Thymus (tissue), 11 donors: ENCODE measurements around the gene PELI2. TPM values are rescaled to one million over a fixed set of nuclear protein-coding genes. Genes with fewer than 3 reads are reported as not detected.
A peak's percentile ranks its signal among the peaks of the same experiment; 100 is the strongest.

ENCODE experiments used
- DNase-seq, 9 donors: peaks; one replicate each; pipeline ENCODE4 v3.0.0-alpha.2; 2013; ENCODE audit warnings: low spot score in 9 of 9, low read depth in 6 of 9, missing footprints in 1 of 9
- H3K27ac ChIP-seq, 2 donors: one replicate each; pipeline ENCODE4 v1.5.1; 2013; ENCODE audit warnings: control low read depth in 1 of 2, low read depth in 1 of 2, low read length in 1 of 2, mild to moderate bottlenecking in 1 of 2, moderate library complexity in 1 of 2
- H3K27me3 ChIP-seq, 2 donors: one replicate each; pipeline ENCODE4 v1.5.1; 2013; ENCODE audit warnings: low read length in 1 of 2; ENCODE audit not compliant: control insufficient read depth in 2 of 2, insufficient read depth in 1 of 2
- H3K36me3 ChIP-seq, 2 donors: one replicate each; pipeline ENCODE4 v1.5.1; 2013; ENCODE audit warnings: low read length in 1 of 2, mild to moderate bottlenecking in 1 of 2, moderate library complexity in 1 of 2; ENCODE audit not compliant: control insufficient read depth in 2 of 2, insufficient read depth in 2 of 2
- H3K4me1 ChIP-seq, 2 donors: one replicate each; pipeline ENCODE4 v1.5.1; 2013; ENCODE audit warnings: low read length in 2 of 2; ENCODE audit not compliant: control insufficient read depth in 2 of 2, insufficient read depth in 2 of 2
- H3K4me3 ChIP-seq, 2 donors: one replicate each; pipeline ENCODE4 v1.5.1; 2013; ENCODE audit warnings: low read length in 2 of 2, control low read depth in 1 of 2, mild to moderate bottlenecking in 1 of 2
- H3K9me3 ChIP-seq, 2 donors: one replicate each; pipeline ENCODE4 v1.5.1; 2013; ENCODE audit warnings: low read length in 1 of 2, mild to moderate bottlenecking in 1 of 2; ENCODE audit not compliant: control insufficient read depth in 2 of 2, insufficient read depth in 1 of 2
- WGBS: extraction: QIAGEN DNeasy Blood & Tissue Kit; methylation state at CpG from one replicate; pipeline ENCODE4 v1.1.7; 2013; 5-methylcytosine and 5-hydroxymethylcytosine counted together
- polyA plus RNA-seq: library from polyadenylated mRNA; stranded (reverse); fragments of 200-250 nt; gene quantifications from one replicate; pipeline ENCODE4 v1.2.3, GENCODE V29; 2013
- total RNA-seq: library from RNA; stranded (reverse); fragments of 120-200 nt; gene quantifications from one replicate; pipeline ENCODE4 v1.2.4, GENCODE V29; 2013
- donor health status: healthy.

PELI2 gene
- total and polyA plus RNA-seq, 2 donors: 8.6 to 21.1 TPM

DNA sequence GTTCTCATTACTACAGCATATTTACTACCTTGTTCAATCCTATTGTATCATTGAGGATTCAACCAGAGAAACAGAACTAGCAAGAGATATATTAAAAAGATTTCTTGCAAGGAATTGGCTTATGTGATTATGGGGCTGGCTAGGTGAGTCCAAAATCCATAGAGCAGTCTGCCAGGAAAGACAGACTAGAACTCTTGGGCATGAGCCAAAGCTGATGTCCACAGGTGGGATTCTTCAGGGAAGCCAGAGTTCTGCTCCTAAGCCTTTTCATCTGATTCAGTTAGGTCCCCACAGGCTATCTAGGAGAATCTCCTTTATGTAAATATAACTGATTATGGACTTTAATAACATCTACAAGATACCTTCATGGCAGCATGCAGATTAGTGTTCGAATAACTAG is 26.0 kb downstream of the PELI2 start:
- H3K27me3 ChIP-seq: no peaks in the 10 kb centered on the region
- H3K4me3 ChIP-seq: no peak overlapping the region
- WGBS: 100% methylated on average over 1 of the region's 1 CpG
- peaks cover 10 to 12% of the 10 kb centered on the region in 2 donors for H3K4me1 ChIP-seq
- no peak for DNase-seq
- H3K27ac ChIP-seq: no peak overlapping the region
- H3K36me3 ChIP-seq: no peaks in the 10 kb centered on the region
- no peaks in the 10 kb centered on the region for H3K9me3 ChIP-seq

DNA sequence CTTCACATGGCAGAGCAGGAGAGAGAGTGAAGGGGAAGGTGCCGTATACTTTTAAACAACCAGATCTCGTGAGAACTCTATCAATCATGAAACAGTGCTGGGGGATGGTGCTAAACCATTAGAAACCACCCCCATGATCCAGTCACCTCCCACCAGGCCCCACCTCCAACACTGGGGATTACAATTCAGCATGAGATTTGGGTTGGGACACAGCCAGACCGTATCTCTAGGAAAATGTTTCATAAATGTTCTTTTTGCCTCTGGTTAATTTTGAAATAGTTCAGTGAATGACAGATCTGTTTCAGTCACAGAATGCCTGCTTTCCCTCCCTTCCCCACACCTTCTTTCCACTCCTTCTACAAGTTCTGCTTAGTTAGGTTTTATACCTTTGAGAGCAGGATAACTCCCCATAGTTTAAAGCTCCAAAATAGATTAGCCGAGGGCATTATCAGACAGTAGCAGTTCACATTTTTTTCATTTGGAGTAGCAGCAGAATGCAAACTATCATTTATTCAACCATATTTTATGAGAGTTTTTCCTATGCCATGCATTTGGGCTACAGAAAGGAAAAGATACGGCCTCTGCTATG is 27.1 kb downstream of the PELI2 start:
- Histone ChIP-seq H3K4me1 (peaks cover 12 to 18% of the 10 kb centered on the region in 2 donors), H3K4me3 (no peak overlapping the region), H3K27me3 (no peaks in the 10 kb centered on the region), H3K36me3 (no peaks in the 10 kb centered on the region), H3K27ac (no peak overlapping the region), H3K9me3 (no peaks in the 10 kb centered on the region)
- DNase-seq: no peak
- 95% methylated on average over 5 of the region's 5 CpGs for WGBS

DNA sequence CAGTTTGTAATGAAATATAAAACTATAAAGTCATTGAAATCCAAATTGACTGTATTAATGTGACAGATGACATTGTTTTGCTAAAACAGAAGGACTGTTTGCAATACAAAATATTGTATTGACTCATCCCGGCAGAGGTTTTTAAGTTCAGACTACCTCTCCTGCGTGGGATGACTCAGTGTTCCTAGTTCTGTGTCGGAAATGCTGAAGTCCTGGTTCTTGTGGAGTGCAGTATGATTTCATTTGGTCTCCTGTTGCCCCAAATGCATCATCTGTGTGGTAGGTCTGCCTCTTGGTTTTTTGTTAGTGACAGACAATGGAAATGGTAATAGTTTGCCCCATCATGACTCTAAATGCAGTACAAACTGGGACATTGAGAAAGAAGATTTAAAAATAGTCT is 27.8 kb downstream of the PELI2 start:
- no peaks in the 10 kb centered on the region for H3K27me3 ChIP-seq
- H3K27ac ChIP-seq: no peak overlapping the region
- no peaks in the 10 kb centered on the region for H3K9me3 ChIP-seq
- DNase-seq: no peak
- H3K36me3 ChIP-seq: no peaks in the 10 kb centered on the region
- no peak overlapping the region for H3K4me3 ChIP-seq
- peaks cover 16 to 23% of the 10 kb centered on the region in 2 donors for H3K4me1 ChIP-seq
- WGBS: 95% methylated on average over 3 of the region's 3 CpGs

DNA sequence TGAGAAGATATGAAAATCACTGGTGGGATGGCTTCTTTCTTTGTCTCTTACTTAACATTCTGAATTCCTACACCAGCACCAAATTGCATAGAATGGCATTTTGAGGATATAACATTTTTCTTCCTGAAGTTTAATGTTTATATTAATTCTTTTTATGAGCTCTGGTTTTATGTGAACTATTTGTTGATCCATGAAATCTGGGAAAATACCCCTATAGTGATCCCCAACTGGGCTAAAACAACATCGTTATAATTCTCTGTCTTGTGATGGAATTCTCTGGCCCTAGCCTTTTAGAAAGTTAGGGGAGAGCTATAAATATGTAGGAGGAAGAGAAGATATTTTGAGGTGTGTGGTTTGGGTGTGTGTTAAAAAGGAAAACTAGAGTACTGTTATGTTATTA is 29.2 kb downstream of the PELI2 start:
- no peak for DNase-seq
- Histone ChIP-seq H3K36me3 (no peaks in the 10 kb centered on the region), H3K27me3 (no peaks in the 10 kb centered on the region), H3K4me1 (peaks cover 20 to 33% of the 10 kb centered on the region in 2 donors), H3K4me3 (no peak overlapping the region), H3K9me3 (no peaks in the 10 kb centered on the region), H3K27ac (no peak overlapping the region)
- WGBS: 11% methylated on average over 1 of the region's 1 CpG

DNA sequence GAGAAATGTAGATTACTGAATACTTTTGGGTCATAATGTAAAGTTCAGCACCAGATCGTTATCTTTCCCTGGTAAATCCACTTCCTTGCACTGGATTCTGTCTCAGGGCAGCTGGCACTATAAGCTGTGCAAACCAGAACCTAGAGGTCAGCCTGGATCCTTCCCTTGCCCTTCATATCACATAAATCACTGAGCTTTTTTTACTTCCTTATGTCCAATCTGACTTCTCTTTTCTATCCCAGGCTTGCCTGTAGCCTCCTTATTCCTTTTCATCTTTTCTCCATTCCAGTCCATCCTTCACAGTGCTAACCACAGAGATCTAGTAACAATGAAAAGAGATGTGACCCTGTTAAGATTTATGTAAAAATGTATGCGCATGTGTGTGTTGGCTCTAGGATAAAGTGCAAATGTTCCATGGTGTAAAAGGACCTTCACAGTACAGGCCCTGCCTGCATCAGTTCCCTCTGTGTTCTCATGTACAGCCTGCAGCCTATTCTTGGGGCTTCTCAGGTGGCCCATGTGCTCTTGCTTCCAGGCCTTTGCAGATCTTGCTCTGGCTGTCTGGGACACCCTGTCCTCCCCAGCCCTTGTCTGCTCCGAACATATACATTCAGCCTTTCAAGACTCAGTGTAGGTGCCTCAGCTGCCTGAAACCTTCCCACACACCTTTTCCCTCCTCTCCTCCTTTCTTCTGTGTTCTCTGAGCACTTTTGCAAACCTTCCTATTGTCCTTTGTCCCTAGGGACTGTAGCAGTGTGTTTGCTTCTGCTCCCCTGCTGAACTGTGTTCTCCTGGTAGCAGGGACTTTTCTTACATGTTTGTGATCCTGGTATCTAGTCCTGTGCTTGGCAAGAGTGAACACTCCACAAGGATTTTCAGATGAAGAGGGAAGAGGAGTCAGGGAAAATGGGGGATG is 30.0 kb downstream of the PELI2 start:
- Histone ChIP-seq H3K9me3 (no peaks in the 10 kb centered on the region), H3K4me1 (peaks cover 22 to 33% of the 10 kb centered on the region in 2 donors), H3K27ac (peak overlapping the region in 1 of 2 donors; percentile 54), H3K36me3 (no peaks in the 10 kb centered on the region), H3K4me3 (no peak overlapping the region), H3K27me3 (no peaks in the 10 kb centered on the region)
- DNase-seq: no peak
- 70% methylated on average over 3 of the region's 3 CpGs for WGBS

DNA sequence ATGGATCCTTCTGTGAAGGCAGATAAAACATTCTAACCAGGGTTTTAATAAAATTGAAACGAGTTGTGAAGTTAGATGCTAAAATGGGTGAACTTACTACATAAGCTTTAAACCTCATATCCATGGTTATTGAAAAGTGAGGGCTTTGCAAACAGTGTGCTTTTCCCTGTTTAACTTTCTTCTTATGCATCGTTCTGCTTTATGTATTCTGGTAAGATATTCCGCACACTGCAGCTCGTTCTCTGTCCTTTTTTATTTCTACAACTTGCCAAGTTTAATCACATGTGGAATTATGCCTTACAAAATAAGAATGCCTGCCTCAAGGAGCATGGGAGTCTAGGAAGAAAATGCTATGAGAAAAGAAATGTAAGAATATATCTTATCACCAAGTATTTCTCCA is 30.9 kb downstream of the PELI2 start:
- no peaks in the 10 kb centered on the region for H3K9me3 ChIP-seq
- 80% methylated on average over 4 of the region's 4 CpGs for WGBS
- no peak for DNase-seq
- H3K4me3 ChIP-seq: no peak overlapping the region
- peak overlapping the region in 1 of 2 donors; percentile 54 for H3K27ac ChIP-seq
- no peaks in the 10 kb centered on the region for H3K27me3 ChIP-seq
- no peaks in the 10 kb centered on the region for H3K36me3 ChIP-seq
- H3K4me1 ChIP-seq: peaks cover 23 to 34% of the 10 kb centered on the region in 2 donors

DNA sequence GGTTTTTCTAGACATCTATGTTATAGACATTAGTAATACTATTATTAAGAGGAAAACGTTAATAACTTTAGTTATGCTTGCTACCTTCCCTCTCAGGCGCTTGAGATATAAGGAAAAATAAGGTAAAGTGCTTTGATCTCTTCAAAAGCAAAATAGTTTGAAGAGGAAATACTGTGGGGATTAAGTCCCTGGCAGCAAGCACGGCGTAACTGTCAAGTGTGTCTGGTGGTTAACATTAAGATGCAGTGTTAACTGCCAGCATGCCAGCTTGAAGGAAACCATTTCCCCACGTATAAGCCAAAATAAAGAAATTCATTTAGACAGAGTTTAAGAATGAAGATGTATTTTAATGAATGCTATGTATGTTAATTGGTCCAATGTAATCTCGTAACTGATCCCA is 31.8 kb downstream of the PELI2 start:
- WGBS: 12% methylated on average over 6 of the region's 6 CpGs
- Histone ChIP-seq H3K9me3 (no peaks in the 10 kb centered on the region), H3K4me3 (no peak overlapping the region), H3K27me3 (no peaks in the 10 kb centered on the region), H3K4me1 (peaks cover 21 to 37% of the 10 kb centered on the region in 2 donors), H3K36me3 (no peaks in the 10 kb centered on the region), H3K27ac (peak overlapping the region in 1 of 2 donors; percentile 46)
- peak in 1 of 9 donors; percentile 65 for DNase-seq

DNA sequence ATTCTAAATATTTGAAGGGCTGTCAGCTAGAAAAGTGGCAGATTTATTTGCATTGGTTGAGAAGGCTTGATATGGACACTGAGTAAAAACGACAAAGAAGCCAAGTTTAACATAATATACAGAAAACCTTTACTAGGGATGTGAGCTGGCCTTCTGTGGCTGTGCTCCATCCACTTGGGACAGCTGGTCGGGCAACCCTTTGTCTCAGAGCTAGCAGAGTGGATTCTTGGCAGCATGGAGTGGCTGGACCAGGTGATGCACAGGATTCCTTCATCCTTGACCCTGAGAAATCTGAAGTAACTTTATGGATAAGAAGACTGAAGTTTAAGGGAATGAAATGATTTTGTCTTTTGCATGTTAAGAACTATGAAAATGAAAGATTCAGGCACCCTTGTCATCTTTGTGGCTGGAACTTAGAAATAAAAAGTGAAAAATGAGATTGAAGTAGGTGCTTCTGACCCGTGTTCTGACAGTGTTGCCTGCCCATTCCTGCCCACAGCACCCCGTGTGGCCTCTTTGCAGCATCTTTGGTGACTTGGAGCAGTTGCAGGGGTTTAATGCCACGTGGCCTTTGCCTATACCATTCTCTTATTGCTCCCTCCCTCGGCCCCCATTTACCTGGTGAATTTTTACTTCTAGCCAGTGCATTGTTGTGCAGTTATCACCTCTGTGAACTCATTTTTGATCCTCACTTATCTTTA is 32.6 kb downstream of the PELI2 start:
- H3K4me3 ChIP-seq: no peak overlapping the region
- H3K27me3 ChIP-seq: no peaks in the 10 kb centered on the region
- 47% methylated on average over 6 of the region's 6 CpGs for WGBS
- no peaks in the 10 kb centered on the region for H3K36me3 ChIP-seq
- H3K27ac ChIP-seq: peak overlapping the region in 1 of 2 donors; percentile 40
- peaks cover 20 to 37% of the 10 kb centered on the region in 2 donors for H3K4me1 ChIP-seq
- DNase-seq: no peak
- no peaks in the 10 kb centered on the region for H3K9me3 ChIP-seq

DNA sequence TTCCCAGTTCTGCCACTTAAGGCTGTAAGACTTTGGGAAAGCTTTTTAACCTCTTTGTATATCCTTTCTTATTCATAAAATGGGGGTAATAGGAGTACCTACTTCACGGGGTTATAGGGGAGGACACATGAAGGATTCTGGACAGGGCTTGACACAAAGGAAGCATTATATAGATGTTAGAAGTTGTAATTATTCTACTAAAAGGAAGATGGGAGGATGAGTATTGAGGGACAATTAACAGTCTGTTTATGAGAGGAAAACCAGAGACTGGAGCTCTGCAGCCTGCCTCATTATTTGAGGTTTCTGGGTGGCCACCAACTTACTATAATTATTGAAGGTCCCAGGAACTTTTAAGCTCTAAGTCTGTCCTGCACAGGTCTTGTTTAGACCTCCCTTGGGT is 34.0 kb downstream of the PELI2 start:
- Histone ChIP-seq H3K9me3 (no peaks in the 10 kb centered on the region), H3K36me3 (no peaks in the 10 kb centered on the region), H3K27me3 (no peaks in the 10 kb centered on the region), H3K4me3 (no peak overlapping the region), H3K27ac (no peak overlapping the region), H3K4me1 (peaks cover 20 to 37% of the 10 kb centered on the region in 2 donors)
- no peak for DNase-seq
- WGBS: 95% methylated on average over 1 of the region's 1 CpG
